Loucy (cell line): ENCODE results near the gene KCND2.

Source experiments
- CTCF ChIP-seq: fragments of 200-600 bp; sonication (generic); conservative IDR thresholded peaks from 2 replicates; pipeline ENCODE4 v1.5.1; 2014; ENCODE audit warnings: mild to moderate bottlenecking, antibody characterized with exemption, low read length
- EZH2phosphoT487 ChIP-seq: fragments of 200-600 bp; IDR thresholded peaks from 2 replicates; pipeline ENCODE4 v1.6.1; 2018; ENCODE audit warnings: antibody characterized with exemption, mild to moderate bottlenecking, moderate library complexity, borderline replicate concordance

- TF ChIP-seq CTCF = no peak
- no peak for TF ChIP-seq EZH2phosphoT487
Measured at GRCh38 chr7:120775755-120776154, 502.8 kb downstream of the KCND2 start.
